ENCODE data around the gene TAB2.

GRCh38 chr6:149423964-149424440 lies 106.5 kb downstream of the TAB2 start:
- no peak for TF ChIP-seq CTCF (IDR thresholded peaks at IDR 0.05; ENCODE audit: insufficient read depth, low read depth, low read length)
- TF ChIP-seq EZH2 (IDR thresholded peaks at IDR 0.05; ENCODE audit: insufficient read depth, low read length): no peak
